ENCODE measurements around the gene ANGPTL7. TPM values are rescaled to one million over a fixed set of nuclear protein-coding genes. Genes with fewer than 3 reads are reported as not detected.

The ANGPTL7 gene
- polyA plus RNA-seq, 1 donor (not counting 4 experiments of a cell fraction or from before 2014, with no cell fraction given), result not detected

DNA sequence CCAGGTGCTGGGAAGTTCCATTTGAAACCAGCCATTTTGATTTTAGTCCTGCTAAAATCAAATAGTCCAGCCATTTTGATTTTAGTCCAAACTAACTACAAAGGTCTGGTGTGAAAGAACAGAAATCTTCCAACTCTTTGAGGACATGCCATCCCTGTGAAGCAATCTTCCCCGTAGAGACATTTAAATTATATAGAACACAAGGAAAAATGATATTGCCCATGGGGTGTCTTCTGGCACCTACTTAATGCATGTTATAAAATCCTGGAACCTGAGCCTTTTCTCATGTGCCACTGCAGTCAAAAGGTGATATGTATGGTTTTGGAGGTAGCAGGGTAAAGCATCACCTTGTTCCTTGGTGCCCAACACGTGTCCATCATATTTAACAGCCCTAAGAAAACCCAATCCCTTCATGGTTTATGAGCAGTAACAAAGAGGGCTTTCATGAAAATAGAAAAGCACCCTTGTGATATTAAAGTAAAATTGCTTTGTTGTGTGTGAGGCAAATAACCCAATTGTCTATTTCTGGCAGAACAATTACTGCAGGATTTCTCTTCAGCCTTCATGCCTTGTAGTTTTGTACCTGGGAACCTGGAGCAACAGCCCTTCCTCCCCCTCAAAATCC is 26.3 kb downstream of the ANGPTL7 start:
- H3K4me3 ChIP-seq (ENCODE audit: control insufficient read depth in 2 of 3, extremely low read depth in 1 of 3, insufficient read depth in 2 of 3, low read depth in 1 of 3, low read length in 3 of 3), result no peak overlapping the region
- H3K27me3 ChIP-seq (ENCODE audit: control insufficient read depth, extremely low read depth, insufficient read depth, low read length), result no peaks in the 10 kb centered on the region
- H3K9ac ChIP-seq (ENCODE audit: control insufficient read depth, extremely low read depth, insufficient read depth, low read length), result no peak overlapping the region
- H3K79me2 ChIP-seq (ENCODE audit: control insufficient read depth, insufficient read depth, low read length), result no peaks in the 10 kb centered on the region
- H3K27ac ChIP-seq (ENCODE audit: control insufficient read depth, insufficient read depth, low read length), result no peak overlapping the region
- dilution Hi-C loops (cut with MboI; ENCODE audit: extremely low pct_ligation_motif_present, low sequenced_read_pairs), result no loop called here
- FAIRE-seq (no peak), DNase-seq (ENCODE audit: low read depth, low spot score) (no peak)
- H3K9me3 ChIP-seq (ENCODE audit: control insufficient read depth, low read depth, low read length), result no peaks in the 10 kb centered on the region
- no peaks in the 10 kb centered on the region for H3K9me1 ChIP-seq (ENCODE audit: control insufficient read depth, extremely low read depth, insufficient read depth, low read length)
- no peaks in the 10 kb centered on the region for H4K20me1 ChIP-seq (ENCODE audit: control insufficient read depth, extremely low read depth, insufficient read depth, low read length)
- no peaks in the 10 kb centered on the region for H3K4me1 ChIP-seq (ENCODE audit: control insufficient read depth, extremely low read depth, insufficient read depth, low read length)
- peaks cover 26 to 44% of the 10 kb centered on the region in 2 experiments for H3K36me3 ChIP-seq (ENCODE audit: control insufficient read depth in 2 of 2, extremely low read depth in 1 of 2, insufficient read depth in 2 of 2, low read length in 2 of 2)
- TF ChIP-seq, protein P1, sequence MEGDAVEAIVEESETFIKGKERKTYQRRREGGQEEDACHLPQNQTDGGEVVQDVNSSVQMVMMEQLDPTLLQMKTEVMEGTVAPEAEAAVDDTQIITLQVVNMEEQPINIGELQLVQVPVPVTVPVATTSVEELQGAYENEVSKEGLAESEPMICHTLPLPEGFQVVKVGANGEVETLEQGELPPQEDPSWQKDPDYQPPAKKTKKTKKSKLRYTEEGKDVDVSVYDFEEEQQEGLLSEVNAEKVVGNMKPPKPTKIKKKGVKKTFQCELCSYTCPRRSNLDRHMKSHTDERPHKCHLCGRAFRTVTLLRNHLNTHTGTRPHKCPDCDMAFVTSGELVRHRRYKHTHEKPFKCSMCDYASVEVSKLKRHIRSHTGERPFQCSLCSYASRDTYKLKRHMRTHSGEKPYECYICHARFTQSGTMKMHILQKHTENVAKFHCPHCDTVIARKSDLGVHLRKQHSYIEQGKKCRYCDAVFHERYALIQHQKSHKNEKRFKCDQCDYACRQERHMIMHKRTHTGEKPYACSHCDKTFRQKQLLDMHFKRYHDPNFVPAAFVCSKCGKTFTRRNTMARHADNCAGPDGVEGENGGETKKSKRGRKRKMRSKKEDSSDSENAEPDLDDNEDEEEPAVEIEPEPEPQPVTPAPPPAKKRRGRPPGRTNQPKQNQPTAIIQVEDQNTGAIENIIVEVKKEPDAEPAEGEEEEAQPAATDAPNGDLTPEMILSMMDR (optimal IDR thresholded peaks at IDR 0.05 in 1 of 3, IDR thresholded peaks at IDR 0.05 in 1 of 3, conservative IDR thresholded peaks at IDR 0.05 in 1 of 3; ENCODE audit: extremely low read depth in 1 of 3, insufficient read depth in 2 of 3, low read length in 3 of 3), result no peak
- no peak for TF ChIP-seq EZH2 (IDR thresholded peaks at IDR 0.05; ENCODE audit: low read length)
- H2AFZ ChIP-seq (ENCODE audit: control insufficient read depth, low read length), result no peak overlapping the region
- no peak overlapping the region for H3K4me2 ChIP-seq (ENCODE audit: control insufficient read depth, extremely low read depth, insufficient read depth, low read depth, low read length)

DNA sequence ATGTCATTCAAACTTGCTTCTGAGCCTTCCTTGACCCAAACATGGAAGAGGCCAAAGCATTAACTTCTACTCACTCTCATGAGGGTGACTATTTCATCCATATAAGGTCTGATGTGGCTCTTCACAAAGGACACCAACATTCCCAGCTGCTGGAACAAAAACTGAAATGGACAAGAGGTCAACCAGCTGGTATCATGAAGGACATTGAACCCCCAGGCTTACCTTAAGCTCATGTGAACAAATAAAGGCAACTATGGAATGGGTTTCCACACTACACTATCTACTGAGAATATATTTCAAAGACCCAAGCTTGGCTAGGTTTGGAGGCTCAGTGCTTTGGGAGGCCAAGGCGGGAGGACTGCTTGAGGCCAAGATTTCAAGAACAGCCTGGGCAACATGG is 26.9 kb downstream of the ANGPTL7 start:
- DNase-seq (ENCODE audit: low read depth, low spot score), result no peak
- Histone ChIP-seq H3K9me3 (ENCODE audit: control insufficient read depth, low read depth, low read length) (no peaks in the 10 kb centered on the region), H3K36me3 (ENCODE audit: control insufficient read depth in 2 of 2, extremely low read depth in 1 of 2, insufficient read depth in 2 of 2, low read length in 2 of 2) (peaks cover 25 to 42% of the 10 kb centered on the region in 2 experiments), H3K4me2 (ENCODE audit: control insufficient read depth, extremely low read depth, insufficient read depth, low read depth, low read length) (no peak overlapping the region), H4K20me1 (ENCODE audit: control insufficient read depth, extremely low read depth, insufficient read depth, low read length) (no peaks in the 10 kb centered on the region), H2AFZ (ENCODE audit: control insufficient read depth, low read length) (no peak overlapping the region), H3K9ac (ENCODE audit: control insufficient read depth, extremely low read depth, insufficient read depth, low read length) (no peak overlapping the region), H3K27me3 (ENCODE audit: control insufficient read depth, extremely low read depth, insufficient read depth, low read length) (no peaks in the 10 kb centered on the region), H3K4me3 (ENCODE audit: control insufficient read depth in 2 of 3, extremely low read depth in 1 of 3, insufficient read depth in 2 of 3, low read depth in 1 of 3, low read length in 3 of 3) (no peak overlapping the region), H3K79me2 (ENCODE audit: control insufficient read depth, insufficient read depth, low read length) (no peaks in the 10 kb centered on the region), H3K27ac (ENCODE audit: control insufficient read depth, insufficient read depth, low read length) (no peak overlapping the region), H3K9me1 (ENCODE audit: control insufficient read depth, extremely low read depth, insufficient read depth, low read length) (no peaks in the 10 kb centered on the region), H3K4me1 (ENCODE audit: control insufficient read depth, extremely low read depth, insufficient read depth, low read length) (no peaks in the 10 kb centered on the region)
- TF ChIP-seq, protein P1 (optimal IDR thresholded peaks at IDR 0.05 in 1 of 3, IDR thresholded peaks at IDR 0.05 in 1 of 3, conservative IDR thresholded peaks at IDR 0.05 in 1 of 3; ENCODE audit: extremely low read depth in 1 of 3, insufficient read depth in 2 of 3, low read length in 3 of 3), result no peak
- TF ChIP-seq EZH2 (IDR thresholded peaks at IDR 0.05; ENCODE audit: low read length), result no peak
- dilution Hi-C loops (cut with MboI; ENCODE audit: extremely low pct_ligation_motif_present, low sequenced_read_pairs), result no loop called here
- FAIRE-seq, result no peak
